Activated naive CD8-positive, alpha-beta T cell treated with anti-CD3 and anti-CD28 coated beads for 36 hours (primary cell): ENCODE measurements around the gene BCAS3. TPM values are rescaled to one million over a fixed set of nuclear protein-coding genes. Genes with fewer than 3 reads are reported as not detected.

Experiments used
- DNase-seq: peaks from one replicate; pipeline ENCODE4 v3.0.0; 2021
- H3K27ac Mint-ChIP-seq: one replicate; pipeline ENCODE4 v1.8.0; 2022; ENCODE audit warnings: mild to moderate bottlenecking, moderate library complexity, mixed read lengths
- H3K27me3 Mint-ChIP-seq: one replicate; pipeline ENCODE4 v1.8.0; 2022; ENCODE audit warnings: mild to moderate bottlenecking, mixed read lengths
- H3K36me3 Mint-ChIP-seq: one replicate; pipeline ENCODE4 v1.8.0; 2021; ENCODE audit warnings: mild to moderate bottlenecking, mixed read lengths
- H3K4me1 Mint-ChIP-seq: one replicate; pipeline ENCODE4 v1.8.0; 2021; ENCODE audit warnings: mixed read lengths
- H3K4me3 Mint-ChIP-seq: one replicate; pipeline ENCODE4 v1.8.0; 2022; ENCODE audit warnings: mild to moderate bottlenecking, moderate library complexity, mixed read lengths
- H3K9me3 Mint-ChIP-seq: one replicate; pipeline ENCODE4 v1.8.0; 2022; ENCODE audit warnings: mixed read lengths
- total RNA-seq, 2 experiments: library from RNA; stranded (reverse); gene quantifications; one replicate each; pipeline ENCODE4 v1.2.3, GENCODE V29; 2021

BCAS3 gene
- total RNA-seq, 2 experiments from 2014 or later: 4.9 to 7.0 TPM

- Mint-ChIP-seq H3K27me3 (no peaks in the 10 kb centered on the region), H3K36me3 (peaks cover 2% of the 10 kb centered on the region), H3K4me3 (no peak overlapping the region), H3K4me1 (no peaks in the 10 kb centered on the region), H3K9me3 (no peaks in the 10 kb centered on the region), H3K27ac (no peak overlapping the region)
- no peak for DNase-seq
Observed at GRCh38 chr17:61382796-61383688, 705.4 kb downstream of the BCAS3 start.

DNA sequence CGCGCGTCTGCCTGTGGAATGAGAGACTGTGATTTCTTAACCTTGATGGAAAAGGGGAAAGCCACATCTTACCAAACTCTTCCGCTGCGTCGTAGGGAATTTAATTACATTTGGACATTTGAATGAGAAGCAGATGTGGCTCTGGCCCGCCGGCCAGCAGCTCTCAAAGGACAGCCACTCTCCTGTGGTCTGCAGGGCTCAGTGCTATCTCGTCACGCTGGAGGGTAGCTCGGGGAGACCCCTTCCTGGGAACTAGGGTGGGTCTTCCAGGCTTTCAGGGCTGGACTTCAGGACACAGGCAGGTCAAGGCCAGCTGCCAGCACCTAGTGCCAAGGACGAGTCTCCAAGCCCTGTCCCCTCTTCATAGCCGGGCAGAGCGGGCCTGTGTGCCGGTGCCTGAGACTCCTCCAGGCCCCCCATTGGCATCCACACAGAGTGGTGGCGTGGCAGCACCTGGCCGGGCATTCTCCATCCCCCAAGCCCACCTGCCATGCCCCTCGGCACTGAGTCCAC, 706.1 kb downstream of the BCAS3 start:
- Mint-ChIP-seq H3K4me3 (no peak overlapping the region), H3K27ac (peak overlapping the region; percentile 42), H3K9me3 (no peaks in the 10 kb centered on the region), H3K27me3 (no peaks in the 10 kb centered on the region), H3K36me3 (peaks cover 2% of the 10 kb centered on the region), H3K4me1 (no peaks in the 10 kb centered on the region)
- no peak for DNase-seq

- H3K4me1 Mint-ChIP-seq: no peaks in the 10 kb centered on the region
- peaks cover 2% of the 10 kb centered on the region for H3K36me3 Mint-ChIP-seq
- DNase-seq: no peak
- no peak overlapping the region for H3K4me3 Mint-ChIP-seq
- H3K9me3 Mint-ChIP-seq: no peaks in the 10 kb centered on the region
- H3K27ac Mint-ChIP-seq: no peak overlapping the region
- peaks cover 4% of the 10 kb centered on the region for H3K27me3 Mint-ChIP-seq
Observed at GRCh38 chr17:61384354-61384691, 706.7 kb downstream of the BCAS3 start.

DNA sequence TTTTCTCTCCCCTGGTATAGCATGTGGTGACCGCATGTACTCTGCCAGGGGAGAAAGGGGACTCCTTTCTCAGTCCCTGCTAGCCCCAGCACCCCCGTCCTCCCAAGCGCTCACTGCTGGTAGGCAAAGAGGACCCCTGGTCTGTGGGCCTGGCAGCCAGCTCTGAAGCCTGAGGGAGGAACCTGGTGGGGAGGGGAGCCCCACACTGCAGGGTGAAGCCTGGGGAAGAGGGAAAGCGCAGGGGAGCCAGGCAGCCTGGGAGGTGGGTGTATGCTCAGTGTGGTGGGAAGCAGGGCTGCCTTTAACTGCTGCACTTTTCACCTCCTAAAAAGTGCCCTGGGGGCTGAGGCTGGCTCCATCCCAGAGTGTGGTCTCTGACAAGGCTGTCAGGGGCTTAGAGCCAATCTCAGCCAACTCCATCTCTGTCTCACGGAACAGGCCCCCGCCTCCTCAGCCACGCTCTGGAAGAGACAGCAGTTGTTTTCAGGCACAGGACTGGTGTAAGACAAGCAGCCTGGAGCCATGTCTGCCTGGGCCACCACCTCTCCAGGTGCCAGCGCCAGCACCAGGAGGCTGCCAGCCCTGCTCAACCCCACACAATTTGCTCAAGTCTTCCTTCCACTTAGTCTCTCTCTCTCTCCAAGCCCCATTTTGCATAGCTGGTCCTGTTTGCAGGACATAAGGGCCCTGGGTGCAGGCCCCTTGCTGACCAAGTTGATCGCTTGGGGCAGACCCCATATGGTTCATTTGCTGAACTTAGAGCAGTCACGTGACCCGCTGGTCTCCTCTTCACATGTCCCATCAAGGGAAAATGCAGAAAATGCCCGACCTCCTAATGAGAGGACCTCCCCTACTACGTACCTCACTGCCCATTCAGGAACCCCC, 707.3 kb downstream of the BCAS3 start:
- H3K36me3 Mint-ChIP-seq: peaks cover 2% of the 10 kb centered on the region
- no peak for DNase-seq
- H3K4me3 Mint-ChIP-seq: no peak overlapping the region
- no peaks in the 10 kb centered on the region for H3K4me1 Mint-ChIP-seq
- no peaks in the 10 kb centered on the region for H3K9me3 Mint-ChIP-seq
- no peak overlapping the region for H3K27ac Mint-ChIP-seq
- peaks cover 4% of the 10 kb centered on the region for H3K27me3 Mint-ChIP-seq

GRCh38 chr17:61385577-61386236, 708.1 kb downstream of the BCAS3 start:
- no peak for DNase-seq
- no peaks in the 10 kb centered on the region for H3K4me1 Mint-ChIP-seq
- H3K27ac Mint-ChIP-seq: no peak overlapping the region
- no peak overlapping the region for H3K4me3 Mint-ChIP-seq
- no peaks in the 10 kb centered on the region for H3K9me3 Mint-ChIP-seq
- H3K27me3 Mint-ChIP-seq: peaks cover 4% of the 10 kb centered on the region
- H3K36me3 Mint-ChIP-seq: peaks cover 2% of the 10 kb centered on the region

GRCh38 chr17:61386251-61386650, 708.6 kb downstream of the BCAS3 start:
- Mint-ChIP-seq H3K36me3 (peaks cover 2% of the 10 kb centered on the region), H3K4me3 (no peak overlapping the region), H3K4me1 (no peaks in the 10 kb centered on the region), H3K9me3 (no peaks in the 10 kb centered on the region), H3K27me3 (peaks cover 4% of the 10 kb centered on the region), H3K27ac (no peak overlapping the region)
- no peak for DNase-seq

- H3K9me3 Mint-ChIP-seq: no peaks in the 10 kb centered on the region
- H3K27ac Mint-ChIP-seq: no peak overlapping the region
- no peaks in the 10 kb centered on the region for H3K4me1 Mint-ChIP-seq
- no peaks in the 10 kb centered on the region for H3K36me3 Mint-ChIP-seq
- no peak for DNase-seq
- peaks cover 4% of the 10 kb centered on the region for H3K27me3 Mint-ChIP-seq
- H3K4me3 Mint-ChIP-seq: no peak overlapping the region
Observed at GRCh38 chr17:61387011-61387410, 709.4 kb downstream of the BCAS3 start.

GRCh38 chr17:61387511-61388305, 710.1 kb downstream of the BCAS3 start:
- no peak overlapping the region for H3K27ac Mint-ChIP-seq
- no peak overlapping the region for H3K4me3 Mint-ChIP-seq
- no peak for DNase-seq
- no peaks in the 10 kb centered on the region for H3K9me3 Mint-ChIP-seq
- no peaks in the 10 kb centered on the region for H3K36me3 Mint-ChIP-seq
- H3K4me1 Mint-ChIP-seq: no peaks in the 10 kb centered on the region
- H3K27me3 Mint-ChIP-seq: peaks cover 4% of the 10 kb centered on the region

DNA sequence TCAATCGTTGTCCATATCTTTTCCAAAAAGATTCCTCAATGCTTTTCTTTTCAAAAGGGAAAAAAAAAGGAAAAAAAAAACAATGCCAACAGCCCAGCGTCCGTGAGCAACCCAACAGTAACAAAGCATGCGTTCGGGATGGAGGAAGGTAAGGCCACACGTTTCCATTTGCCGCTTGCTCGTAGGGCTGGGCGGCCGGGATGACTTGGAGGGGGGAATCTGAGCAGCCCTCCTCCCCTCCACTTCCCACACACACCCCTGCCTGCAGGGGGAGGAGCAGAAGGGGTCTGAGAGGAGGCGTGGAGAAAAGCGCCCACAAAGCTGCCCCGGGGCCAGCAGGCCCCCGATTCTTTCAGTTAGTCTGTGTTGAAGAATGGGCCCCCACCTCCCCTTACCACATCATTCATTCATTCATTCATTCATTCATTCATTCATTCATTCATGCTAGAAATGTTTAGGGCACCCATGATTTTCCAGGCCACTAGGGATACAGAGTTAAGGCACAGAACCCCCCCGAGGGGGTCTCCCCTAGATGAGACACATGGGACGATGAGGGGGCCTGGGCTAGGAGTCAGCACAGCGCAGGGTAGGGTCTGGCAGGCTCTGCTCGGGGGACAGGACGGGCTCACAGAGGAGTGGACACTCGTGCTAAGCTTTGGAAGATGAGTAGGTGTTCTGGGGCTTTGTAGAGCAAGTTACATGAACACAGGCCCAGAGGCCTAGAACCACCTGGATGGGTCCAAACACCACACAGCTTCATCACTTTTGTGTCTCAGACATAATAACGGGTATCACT, 711.1 kb downstream of the BCAS3 start:
- Mint-ChIP-seq H3K4me3 (no peak overlapping the region), H3K9me3 (no peaks in the 10 kb centered on the region), H3K36me3 (no peaks in the 10 kb centered on the region), H3K4me1 (no peaks in the 10 kb centered on the region), H3K27me3 (peaks cover 4% of the 10 kb centered on the region), H3K27ac (no peak overlapping the region)
- no peak for DNase-seq

DNA sequence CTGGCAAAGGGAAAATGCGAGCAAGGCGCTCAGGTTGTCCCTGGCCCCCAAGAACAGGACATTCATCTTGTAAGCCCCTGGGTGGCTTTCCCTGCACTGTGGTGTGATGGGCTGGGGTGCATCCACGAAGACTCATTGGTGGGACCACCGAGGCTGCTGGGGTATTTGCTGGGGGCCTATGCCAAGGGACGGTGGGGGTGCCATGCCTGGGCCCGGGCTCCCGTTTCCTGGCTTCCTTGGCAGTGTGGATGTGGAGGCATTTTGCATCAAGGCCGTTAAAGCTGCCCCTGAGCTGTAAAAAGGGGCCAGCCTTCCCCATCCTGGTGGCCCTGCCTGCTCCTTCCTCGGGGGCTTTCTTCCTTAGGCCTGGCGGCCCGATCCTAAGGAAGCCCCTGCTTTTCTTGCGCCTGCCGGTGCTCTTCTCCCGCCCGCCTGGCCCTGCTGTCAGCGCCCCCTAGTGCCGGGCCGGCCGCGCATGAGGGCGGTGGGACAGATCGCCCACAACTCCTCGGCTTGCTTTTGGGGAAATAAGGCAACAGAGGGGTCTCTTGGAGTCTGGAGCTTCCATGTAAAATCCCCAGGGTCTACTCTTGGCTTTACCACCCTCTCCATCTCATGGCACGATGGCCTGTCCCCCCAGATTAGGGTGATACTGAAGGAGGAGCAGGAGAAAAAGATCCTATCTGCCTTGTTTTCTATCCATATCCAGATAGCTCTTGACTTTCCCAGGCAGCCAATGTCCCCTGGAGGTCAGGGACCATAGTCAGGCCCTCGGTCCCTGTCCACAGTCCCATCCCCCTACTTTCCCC, 712.2 kb downstream of the BCAS3 start:
- Mint-ChIP-seq H3K9me3 (no peaks in the 10 kb centered on the region), H3K4me3 (no peak overlapping the region), H3K27me3 (peaks cover 10% of the 10 kb centered on the region), H3K36me3 (no peaks in the 10 kb centered on the region), H3K4me1 (no peaks in the 10 kb centered on the region), H3K27ac (no peak overlapping the region)
- DNase-seq: peak; percentile 68

- Mint-ChIP-seq H3K27me3 (peaks cover 16% of the 10 kb centered on the region), H3K36me3 (no peaks in the 10 kb centered on the region), H3K4me1 (no peaks in the 10 kb centered on the region), H3K4me3 (no peak overlapping the region), H3K27ac (no peak overlapping the region), H3K9me3 (no peaks in the 10 kb centered on the region)
- DNase-seq: no peak
Observed at GRCh38 chr17:61390479-61390791, 712.8 kb downstream of the BCAS3 start.

DNA sequence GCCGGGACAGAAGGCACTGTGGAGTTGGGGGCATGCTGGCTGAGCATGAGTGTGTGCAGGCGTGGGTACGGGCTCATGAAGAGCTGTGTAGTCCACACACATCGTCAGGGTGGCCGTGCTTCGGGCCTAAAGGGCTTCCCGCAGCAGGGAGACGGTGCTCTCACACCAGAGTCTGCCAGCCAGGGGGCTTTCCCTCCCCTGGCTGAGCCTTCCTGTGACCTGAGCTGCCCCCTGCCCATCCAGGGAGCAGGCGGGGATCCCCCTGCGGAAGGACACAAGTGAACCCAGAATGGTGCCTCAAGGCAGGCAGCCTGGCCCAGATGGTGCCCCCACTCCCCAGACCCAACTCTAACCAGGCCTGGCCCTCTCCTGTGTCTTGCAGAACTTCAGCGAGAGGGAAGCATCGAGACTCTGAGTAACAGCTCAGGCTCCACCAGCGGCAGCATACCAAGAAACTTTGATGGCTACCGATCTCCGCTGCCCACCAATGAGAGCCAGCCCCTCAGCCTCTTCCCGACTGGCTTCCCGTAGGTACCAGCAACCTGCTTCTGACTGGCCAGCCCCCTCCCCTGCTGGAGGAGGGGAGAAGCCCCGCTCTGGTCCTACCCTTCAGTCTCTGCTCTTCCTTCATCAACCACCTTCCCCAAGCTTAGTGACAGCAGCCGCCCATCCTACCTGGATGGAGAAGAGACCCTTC, 714.1 kb downstream of the BCAS3 start:
- no peak overlapping the region for H3K4me3 Mint-ChIP-seq
- peaks cover 23% of the 10 kb centered on the region for H3K27me3 Mint-ChIP-seq
- H3K9me3 Mint-ChIP-seq: no peaks in the 10 kb centered on the region
- DNase-seq: no peak
- no peak overlapping the region for H3K27ac Mint-ChIP-seq
- H3K4me1 Mint-ChIP-seq: no peaks in the 10 kb centered on the region
- H3K36me3 Mint-ChIP-seq: no peaks in the 10 kb centered on the region

DNA sequence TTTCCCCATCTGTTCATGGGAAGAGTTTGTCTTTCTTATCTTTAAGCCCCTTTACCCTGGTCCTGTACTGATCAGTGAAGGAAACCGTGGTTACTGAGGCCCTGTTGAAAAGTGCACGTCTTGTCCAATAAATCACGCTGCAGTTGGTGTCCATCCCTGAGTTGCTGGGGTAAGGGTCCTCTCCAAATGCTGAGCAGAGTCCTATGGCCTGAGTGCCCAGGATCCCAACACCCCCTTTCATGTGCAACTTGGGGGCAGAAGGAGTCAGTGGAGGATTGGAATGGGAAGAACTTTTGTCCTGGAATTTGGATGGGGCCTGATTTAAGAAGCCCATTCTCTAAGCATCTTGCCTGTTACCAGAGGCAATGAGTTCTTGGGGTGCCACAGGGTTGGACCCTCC, 715.0 kb downstream of the BCAS3 start:
- Mint-ChIP-seq H3K27me3 (peaks cover 27% of the 10 kb centered on the region), H3K36me3 (no peaks in the 10 kb centered on the region), H3K4me3 (no peak overlapping the region), H3K9me3 (no peaks in the 10 kb centered on the region), H3K4me1 (no peaks in the 10 kb centered on the region), H3K27ac (no peak overlapping the region)
- DNase-seq: no peak
